Adrenal gland (tissue), 5 donors: ENCODE results near the gene SYNJ2.

Source experiments
- POLR2A ChIP-seq, 2 donors: fragments of 450-650 bp; IDR thresholded peaks; one replicate each; pipeline ENCODE4 v1.6.1; 2017; ENCODE audit warnings: antibody characterized with exemption in 2 of 2, mild to moderate bottlenecking in 2 of 2, moderate library complexity in 1 of 2
- TF ChIP-seq, protein P1 (sequence below), 6 experiments: fragments of 450-650 bp in 4 of 6; fragments of 200-600 bp in 2 of 6; sonication (generic) in 1 of 6; IDR thresholded peaks; 1 replicate in 5 of 6; 2 replicates in 1 of 6; pipeline versions ENCODE4 v1.5.1 to v1.8.0; 2016 to 2021; ENCODE audit warnings: antibody characterized with exemption in 6 of 6, mild to moderate bottlenecking in 2 of 6, moderate library complexity in 1 of 6
- donor health status: DM: no; HTN: no; CAD: no.

DNA sequence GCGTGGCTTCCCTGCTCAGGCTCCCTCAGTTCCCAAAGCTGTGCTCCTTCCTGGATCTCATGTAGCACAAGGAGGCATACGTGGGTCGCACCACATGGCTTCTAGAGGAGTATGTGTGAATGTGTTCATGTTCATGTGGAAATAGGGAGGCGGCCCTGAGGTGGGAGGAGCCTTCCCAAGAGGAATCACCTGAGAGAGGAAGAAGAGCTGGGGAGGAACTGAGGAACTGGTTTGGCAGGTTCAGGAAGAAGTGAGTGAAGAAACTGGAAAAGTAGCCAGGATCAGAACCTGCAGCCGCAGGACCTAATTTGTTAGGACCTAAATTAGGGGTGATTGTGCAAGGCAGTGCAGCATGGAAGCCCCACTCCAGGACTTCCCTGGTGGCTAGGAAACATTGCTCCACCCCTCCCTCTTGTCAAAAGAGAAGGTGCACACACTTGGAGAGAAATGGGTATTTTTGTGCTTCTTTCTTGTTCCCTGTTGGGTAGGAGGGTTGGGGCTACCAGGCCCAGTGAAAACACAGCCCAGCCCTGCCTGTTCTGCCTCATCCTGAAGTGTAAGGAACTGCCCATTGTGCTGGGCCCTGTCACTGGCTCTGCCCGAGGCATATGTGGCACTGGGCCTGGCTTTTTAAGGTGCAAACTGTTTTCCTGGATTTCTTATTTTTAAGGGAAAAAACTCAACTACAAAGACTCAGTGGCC lies 20.7 kb downstream of the SYNJ2 start:
- TF ChIP-seq, protein P1, sequence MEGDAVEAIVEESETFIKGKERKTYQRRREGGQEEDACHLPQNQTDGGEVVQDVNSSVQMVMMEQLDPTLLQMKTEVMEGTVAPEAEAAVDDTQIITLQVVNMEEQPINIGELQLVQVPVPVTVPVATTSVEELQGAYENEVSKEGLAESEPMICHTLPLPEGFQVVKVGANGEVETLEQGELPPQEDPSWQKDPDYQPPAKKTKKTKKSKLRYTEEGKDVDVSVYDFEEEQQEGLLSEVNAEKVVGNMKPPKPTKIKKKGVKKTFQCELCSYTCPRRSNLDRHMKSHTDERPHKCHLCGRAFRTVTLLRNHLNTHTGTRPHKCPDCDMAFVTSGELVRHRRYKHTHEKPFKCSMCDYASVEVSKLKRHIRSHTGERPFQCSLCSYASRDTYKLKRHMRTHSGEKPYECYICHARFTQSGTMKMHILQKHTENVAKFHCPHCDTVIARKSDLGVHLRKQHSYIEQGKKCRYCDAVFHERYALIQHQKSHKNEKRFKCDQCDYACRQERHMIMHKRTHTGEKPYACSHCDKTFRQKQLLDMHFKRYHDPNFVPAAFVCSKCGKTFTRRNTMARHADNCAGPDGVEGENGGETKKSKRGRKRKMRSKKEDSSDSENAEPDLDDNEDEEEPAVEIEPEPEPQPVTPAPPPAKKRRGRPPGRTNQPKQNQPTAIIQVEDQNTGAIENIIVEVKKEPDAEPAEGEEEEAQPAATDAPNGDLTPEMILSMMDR (IDR thresholded peaks at IDR 0.05) = no peak
- TF ChIP-seq POLR2A (IDR thresholded peaks at IDR 0.05) = no peak
